Airway epithelial cell (primary cell): Measurements from ENCODE around the gene GPBAR1. TPM values are rescaled to one million over a fixed set of nuclear protein-coding genes. Genes with fewer than 3 reads are reported as not detected.

Source experiments
- total RNA-seq: library from RNA; depleted of rRNA; stranded (reverse); fragments of >200 nt; gene quantifications from 2 replicates; pipeline ENCODE4 v1.2.3, GENCODE V29; 2015

The GPBAR1 gene, protein sequence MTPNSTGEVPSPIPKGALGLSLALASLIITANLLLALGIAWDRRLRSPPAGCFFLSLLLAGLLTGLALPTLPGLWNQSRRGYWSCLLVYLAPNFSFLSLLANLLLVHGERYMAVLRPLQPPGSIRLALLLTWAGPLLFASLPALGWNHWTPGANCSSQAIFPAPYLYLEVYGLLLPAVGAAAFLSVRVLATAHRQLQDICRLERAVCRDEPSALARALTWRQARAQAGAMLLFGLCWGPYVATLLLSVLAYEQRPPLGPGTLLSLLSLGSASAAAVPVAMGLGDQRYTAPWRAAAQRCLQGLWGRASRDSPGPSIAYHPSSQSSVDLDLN
- total RNA-seq = 0.56 TPM in 1 of 2 replicates, not detected in the other

GRCh38 chr2:218260742-218261422 is at the start of gene GPBAR1:
Gene GPBAR1, plus strand, starts transcription at chr2:218261015. Its CDS starts 1,710 bp downstream, at chr2:218262725.

DNA sequence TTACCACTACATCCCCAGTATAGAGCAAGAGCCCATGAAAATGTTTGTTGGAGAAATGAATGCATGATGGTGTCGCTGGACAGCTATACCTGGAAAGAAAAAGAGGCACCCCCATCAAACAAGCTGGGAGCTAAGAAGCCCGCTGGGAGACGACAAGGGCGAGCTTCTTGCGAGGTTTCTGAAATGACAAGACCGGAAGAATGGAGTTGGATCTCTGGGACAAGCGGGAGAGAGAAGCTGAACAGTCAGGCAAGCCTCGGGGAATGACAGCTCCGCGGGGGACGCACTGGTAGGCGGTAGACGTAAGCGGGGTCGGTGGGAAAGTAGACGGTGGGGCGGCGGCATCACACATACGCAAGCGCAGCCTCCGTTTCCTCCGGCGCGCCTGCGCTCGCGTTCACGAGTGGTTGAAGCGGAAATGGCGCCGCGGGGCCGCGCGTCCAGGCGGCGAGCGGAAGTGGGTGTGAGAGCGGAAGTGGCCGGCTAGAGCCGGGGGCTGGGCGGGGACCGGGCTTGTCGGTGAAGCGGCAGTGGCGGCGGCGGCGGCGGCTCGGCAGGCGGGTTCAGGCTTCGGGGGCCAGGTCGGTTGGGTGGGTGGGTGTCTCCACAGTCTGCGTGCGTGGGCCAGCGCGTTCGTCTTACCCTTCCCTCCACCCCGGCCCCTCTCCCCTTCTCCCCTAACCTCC is 44.0 kb upstream of the GPBAR1 start, which contains the start of gene ARPC2:
Gene ARPC2 (plus strand): TSS at position 516 of the 686 bp plus-strand sequence. CDS start 282 bp downstream, outside the sequence.

GRCh38 chr2:218269900-218270720 is 9.3 kb downstream of the GPBAR1 start, which contains the start of the genes AAMP and PNKD:
Gene AAMP, minus strand, starts transcription at chr2:218270137. Its CDS starts 51 bp downstream, at chr2:218270086.
Gene PNKD, plus strand, starts transcription at chr2:218270519. Its CDS starts 17 bp downstream, at chr2:218270536.

DNA sequence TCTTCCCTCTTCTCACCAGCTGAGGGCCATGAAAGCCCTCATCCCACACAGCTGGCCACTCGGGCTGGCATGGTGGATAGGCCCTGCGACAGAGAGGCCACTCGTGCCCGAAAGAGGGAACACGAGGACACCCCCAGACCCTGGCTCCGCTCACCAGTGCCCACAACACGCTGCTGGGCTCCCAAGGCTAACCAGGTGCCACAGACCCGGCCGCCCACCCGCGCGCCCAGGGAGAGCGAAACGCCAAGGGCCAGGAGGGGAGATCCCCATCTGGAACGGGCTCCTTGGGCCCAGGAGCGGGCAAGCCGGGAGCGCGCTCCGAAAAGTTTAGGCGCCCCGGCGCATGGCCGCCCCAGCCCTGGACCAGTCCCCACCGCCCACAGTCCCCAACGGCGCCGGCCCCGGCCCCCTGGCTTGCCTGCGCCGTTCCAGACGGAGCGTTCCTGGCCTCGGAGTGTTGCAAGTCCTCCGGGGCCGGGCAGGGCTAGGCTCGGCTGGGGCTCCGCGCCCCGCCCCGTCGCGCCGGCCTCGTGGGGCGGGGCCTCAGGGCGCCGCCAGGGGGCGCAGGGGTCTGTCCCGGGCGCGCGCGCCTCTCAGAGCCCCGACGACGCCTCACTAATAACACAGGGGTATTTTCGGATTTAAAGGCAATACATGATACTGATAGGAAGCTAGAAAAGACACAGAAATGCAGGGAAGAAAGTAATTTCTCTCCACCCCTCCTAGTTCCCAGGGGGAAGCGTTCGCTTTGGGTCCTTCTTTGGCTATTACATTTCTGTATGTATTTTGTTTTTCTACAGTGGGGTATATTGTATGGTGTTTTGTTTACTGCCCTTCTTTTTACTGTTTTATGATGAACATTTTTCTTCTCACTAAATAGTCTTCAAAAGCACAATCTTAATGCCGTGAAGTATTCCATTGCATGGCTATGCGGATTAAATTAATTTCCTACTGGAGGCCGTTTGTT is 31.5 kb downstream of the GPBAR1 start, which contains the start of gene TMBIM1:
Gene TMBIM1 (minus strand): TSS at position 456 of the 967 bp plus-strand sequence. CDS start 10,362 bp downstream, outside the sequence.

Other genes starting within 250 kb of the GPBAR1 start
- gene RUFY4, start 191.8 kb upstream of the GPBAR1 start, total RNA-seq = not detected in 2 replicates
- 0.09 and 0.56 TPM in 2 replicates for gene CXCR2, start 135.0 kb upstream of the GPBAR1 start, total RNA-seq
- gene CXCR1, start 94.1 kb upstream of the GPBAR1 start, total RNA-seq = not detected in 2 replicates
- gene ARPC2, start 43.8 kb upstream of the GPBAR1 start, total RNA-seq = 512 and 604 TPM in 2 replicates
- 179 and 196 TPM in 2 replicates for gene AAMP, start 9.1 kb downstream of the GPBAR1 start, total RNA-seq
- 41.7 and 45.4 TPM in 2 replicates for gene PNKD, start 9.5 kb downstream of the GPBAR1 start, total RNA-seq
- gene TMBIM1, start 31.5 kb downstream of the GPBAR1 start, total RNA-seq = 333 and 422 TPM in 2 replicates
- gene CATIP, start 95.8 kb downstream of the GPBAR1 start, total RNA-seq = not detected in 2 replicates
- gene SLC11A1, start 121.3 kb downstream of the GPBAR1 start, total RNA-seq = 0.14 TPM in 1 of 2 replicates, not detected in the other
- 52.4 and 72.9 TPM in 2 replicates for gene CTDSP1, start 138.9 kb downstream of the GPBAR1 start, total RNA-seq
- gene VIL1, start 158.1 kb downstream of the GPBAR1 start, total RNA-seq = not detected in 2 replicates